Measurements from ENCODE around the gene DNASE2B.

DNASE2B gene

DNA sequence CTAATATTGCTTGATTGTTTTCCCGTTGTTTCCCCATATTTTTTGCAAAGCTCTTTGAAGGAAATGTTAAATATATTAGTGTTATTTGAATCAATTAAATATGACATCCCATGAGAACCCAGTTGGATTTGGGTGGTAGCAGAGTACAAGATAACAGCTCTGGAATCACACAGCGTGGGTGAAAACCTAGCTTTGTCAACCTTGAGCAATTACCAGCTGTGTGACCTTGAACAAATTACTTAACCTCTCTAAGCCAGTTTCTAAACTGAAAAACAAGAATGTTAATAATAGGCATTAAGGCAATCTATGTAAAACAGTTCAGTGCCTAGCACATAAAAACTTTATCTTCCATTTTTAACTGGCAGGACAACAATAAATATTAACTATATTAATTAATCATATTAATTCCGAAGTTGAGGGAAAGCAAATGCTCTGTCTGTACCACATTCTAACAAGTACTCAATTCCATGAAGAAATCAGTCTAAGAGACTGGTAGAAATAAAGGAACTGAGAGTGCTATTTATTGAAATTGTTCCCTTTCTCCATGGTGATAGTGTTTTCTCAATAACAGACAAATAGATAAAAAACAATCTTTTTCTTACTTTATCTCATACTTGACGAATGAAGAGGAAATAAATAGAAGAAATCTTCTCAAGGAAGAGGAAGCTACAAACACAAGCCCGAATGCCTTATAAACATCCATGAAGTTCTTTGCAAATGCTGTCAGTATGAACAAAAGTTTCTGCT is 27.0 kb downstream of the DNASE2B start:
- Histone ChIP-seq H3K27me3 (ENCODE audit: control insufficient read depth in 1 of 2, insufficient read depth in 2 of 2, low read length in 2 of 2) (no peaks in the 10 kb centered on the region), H3K4me3 (ENCODE audit: low read depth in 1 of 2, low read length in 2 of 2) (no peak overlapping the region), H3K27ac (ENCODE audit: low read depth, low read length) (no peak overlapping the region), H3K36me3 (ENCODE audit: insufficient read depth, low read length) (no peaks in the 10 kb centered on the region), H3K9me3 (ENCODE audit: low read length) (no peaks in the 10 kb centered on the region), H3K4me1 (ENCODE audit: insufficient read depth, low read length) (no peaks in the 10 kb centered on the region), H3K9ac (ENCODE audit: low read length) (no peak overlapping the region)

DNA sequence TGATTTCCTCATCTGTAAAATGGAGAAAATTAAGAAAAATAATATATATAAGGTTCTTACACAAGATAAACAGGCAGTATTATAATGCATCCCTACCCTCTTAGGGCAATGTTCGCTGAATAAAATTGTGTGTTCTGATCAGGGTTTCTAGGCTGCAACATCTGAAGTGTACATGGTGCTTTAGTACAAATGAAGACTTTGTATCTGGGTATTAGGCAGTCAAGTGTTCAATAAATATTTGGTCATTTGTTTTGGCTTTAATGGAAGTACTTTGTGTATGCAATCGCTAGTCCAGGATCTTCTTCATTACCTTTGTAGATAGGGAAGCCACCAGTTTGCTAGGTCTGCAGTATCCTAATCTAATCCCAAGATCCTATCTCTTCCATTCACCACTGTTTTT is 28.1 kb downstream of the DNASE2B start:
- no peak overlapping the region for H3K27ac ChIP-seq (ENCODE audit: low read depth, low read length)
- H3K27me3 ChIP-seq (ENCODE audit: control insufficient read depth in 1 of 2, insufficient read depth in 2 of 2, low read length in 2 of 2) = no peaks in the 10 kb centered on the region
- H3K9ac ChIP-seq (ENCODE audit: low read length) = no peak overlapping the region
- no peaks in the 10 kb centered on the region for H3K9me3 ChIP-seq (ENCODE audit: low read length)
- H3K4me1 ChIP-seq (ENCODE audit: insufficient read depth, low read length) = no peaks in the 10 kb centered on the region
- H3K36me3 ChIP-seq (ENCODE audit: insufficient read depth, low read length) = no peaks in the 10 kb centered on the region
- no peak overlapping the region for H3K4me3 ChIP-seq (ENCODE audit: low read depth in 1 of 2, low read length in 2 of 2)

GRCh38 chr1:84427250-84428188 is 29.2 kb downstream of the DNASE2B start:
- Histone ChIP-seq H3K4me3 (ENCODE audit: low read depth in 1 of 2, low read length in 2 of 2) (no peak overlapping the region), H3K9me3 (ENCODE audit: low read length) (no peaks in the 10 kb centered on the region), H3K4me1 (ENCODE audit: insufficient read depth, low read length) (no peaks in the 10 kb centered on the region), H3K27ac (ENCODE audit: low read depth, low read length) (no peak overlapping the region), H3K36me3 (ENCODE audit: insufficient read depth, low read length) (no peaks in the 10 kb centered on the region), H3K9ac (ENCODE audit: low read length) (no peak overlapping the region), H3K27me3 (ENCODE audit: control insufficient read depth in 1 of 2, insufficient read depth in 2 of 2, low read length in 2 of 2) (no peaks in the 10 kb centered on the region)

GRCh38 chr1:84428235-84428634 is 30.0 kb downstream of the DNASE2B start:
- no peak overlapping the region for H3K9ac ChIP-seq (ENCODE audit: low read length)
- no peaks in the 10 kb centered on the region for H3K27me3 ChIP-seq (ENCODE audit: control insufficient read depth in 1 of 2, insufficient read depth in 2 of 2, low read length in 2 of 2)
- no peak overlapping the region for H3K4me3 ChIP-seq (ENCODE audit: low read depth in 1 of 2, low read length in 2 of 2)
- no peaks in the 10 kb centered on the region for H3K4me1 ChIP-seq (ENCODE audit: insufficient read depth, low read length)
- H3K9me3 ChIP-seq (ENCODE audit: low read length) = no peaks in the 10 kb centered on the region
- H3K36me3 ChIP-seq (ENCODE audit: insufficient read depth, low read length) = no peaks in the 10 kb centered on the region
- no peak overlapping the region for H3K27ac ChIP-seq (ENCODE audit: low read depth, low read length)

DNA sequence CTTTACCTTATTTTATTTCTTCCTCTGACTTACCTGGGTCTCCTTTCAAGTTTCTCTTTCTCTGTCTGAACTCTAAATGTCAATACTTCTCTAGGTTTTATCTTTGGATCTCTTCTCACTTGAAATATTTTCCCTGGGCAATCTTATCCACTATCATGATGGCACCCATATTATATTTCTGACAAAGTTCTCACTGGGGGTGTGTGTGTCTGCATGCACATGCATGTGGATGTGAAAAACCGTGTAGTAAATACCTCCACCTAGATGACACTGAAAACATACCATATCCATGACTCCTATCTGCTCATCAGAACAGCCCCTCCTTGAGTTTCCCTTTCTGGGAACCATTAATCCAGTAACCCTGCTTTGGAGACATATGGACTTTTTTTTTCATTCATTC is 30.9 kb downstream of the DNASE2B start:
- H3K9ac ChIP-seq (ENCODE audit: low read length) = no peak overlapping the region
- no peak overlapping the region for H3K27ac ChIP-seq (ENCODE audit: low read depth, low read length)
- H3K4me1 ChIP-seq (ENCODE audit: insufficient read depth, low read length) = no peaks in the 10 kb centered on the region
- no peaks in the 10 kb centered on the region for H3K9me3 ChIP-seq (ENCODE audit: low read length)
- no peaks in the 10 kb centered on the region for H3K36me3 ChIP-seq (ENCODE audit: insufficient read depth, low read length)
- no peaks in the 10 kb centered on the region for H3K27me3 ChIP-seq (ENCODE audit: control insufficient read depth in 1 of 2, insufficient read depth in 2 of 2, low read length in 2 of 2)
- H3K4me3 ChIP-seq (ENCODE audit: low read depth in 1 of 2, low read length in 2 of 2) = no peak overlapping the region

DNA sequence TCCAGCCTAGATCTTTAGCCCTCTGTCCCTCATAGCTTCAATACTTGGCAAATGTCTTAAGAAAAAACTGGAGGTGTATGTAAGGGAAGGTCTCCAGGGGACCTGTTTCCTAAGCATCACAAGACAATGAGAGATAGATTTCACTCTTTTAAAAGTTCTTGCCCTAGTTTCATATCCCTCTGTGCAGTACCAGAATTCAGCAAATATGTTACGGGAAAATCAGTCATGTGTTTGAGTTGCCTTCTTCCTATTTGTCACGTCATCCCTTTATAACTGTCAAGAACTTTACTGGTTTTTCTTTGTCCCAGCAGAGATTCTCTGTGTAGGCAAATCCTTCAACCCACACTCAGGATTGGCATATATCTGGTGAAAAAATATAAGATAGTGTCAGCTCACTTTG is 32.3 kb downstream of the DNASE2B start:
- no peak overlapping the region for H3K4me3 ChIP-seq (ENCODE audit: low read depth in 1 of 2, low read length in 2 of 2)
- no peaks in the 10 kb centered on the region for H3K4me1 ChIP-seq (ENCODE audit: insufficient read depth, low read length)
- no peaks in the 10 kb centered on the region for H3K36me3 ChIP-seq (ENCODE audit: insufficient read depth, low read length)
- no peak overlapping the region for H3K27ac ChIP-seq (ENCODE audit: low read depth, low read length)
- H3K27me3 ChIP-seq (ENCODE audit: control insufficient read depth in 1 of 2, insufficient read depth in 2 of 2, low read length in 2 of 2) = no peaks in the 10 kb centered on the region
- no peaks in the 10 kb centered on the region for H3K9me3 ChIP-seq (ENCODE audit: low read length)
- no peak overlapping the region for H3K9ac ChIP-seq (ENCODE audit: low read length)

DNA sequence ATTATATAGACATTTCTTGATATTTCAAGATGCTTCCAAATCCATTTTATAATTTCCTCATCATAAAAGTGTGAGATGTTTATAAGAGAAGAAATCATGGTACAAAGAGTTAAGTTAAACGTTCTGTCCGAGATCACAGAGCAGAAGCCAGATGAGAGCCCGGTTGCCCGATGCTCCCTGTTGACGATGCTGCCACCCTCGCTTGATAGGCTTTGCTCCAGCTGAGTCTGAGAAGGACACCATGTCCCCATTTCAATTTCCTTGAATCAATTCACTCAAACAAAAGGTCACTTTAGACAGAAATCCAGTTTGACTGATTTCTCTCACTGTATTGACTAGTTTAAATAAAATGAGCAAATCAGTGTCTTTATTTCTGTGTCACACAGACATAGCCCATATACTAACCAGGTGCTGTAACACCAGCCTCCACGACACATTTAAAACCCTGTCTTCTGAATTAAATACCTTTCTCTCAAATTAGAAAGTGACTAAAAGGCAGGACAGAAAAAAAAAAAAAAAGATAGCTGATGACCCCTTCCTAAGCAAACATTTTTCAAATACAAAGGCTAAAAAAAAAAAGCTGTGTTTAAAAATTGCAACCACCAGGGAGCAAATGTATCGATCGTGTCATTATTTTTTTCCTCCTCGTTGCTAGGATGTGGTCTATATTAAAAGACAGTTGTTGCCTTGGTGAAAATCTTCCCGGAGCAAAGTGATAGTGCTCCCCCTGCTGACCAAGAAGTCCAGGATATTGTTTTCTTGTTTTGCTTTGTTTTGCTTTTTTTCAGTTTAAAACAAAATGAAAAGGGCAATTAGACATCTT is 35.2 kb downstream of the DNASE2B start:
- H3K4me1 ChIP-seq (ENCODE audit: insufficient read depth, low read length) = no peaks in the 10 kb centered on the region
- H3K27me3 ChIP-seq (ENCODE audit: control insufficient read depth in 1 of 2, insufficient read depth in 2 of 2, low read length in 2 of 2) = no peaks in the 10 kb centered on the region
- no peaks in the 10 kb centered on the region for H3K9me3 ChIP-seq (ENCODE audit: low read length)
- no peaks in the 10 kb centered on the region for H3K36me3 ChIP-seq (ENCODE audit: insufficient read depth, low read length)
- peak overlapping the region in 1 of 2 donors; percentile 34 for H3K4me3 ChIP-seq (ENCODE audit: low read depth in 1 of 2, low read length in 2 of 2)
- H3K27ac ChIP-seq (ENCODE audit: low read depth, low read length) = no peak overlapping the region
- no peak overlapping the region for H3K9ac ChIP-seq (ENCODE audit: low read length)

GRCh38 chr1:84434081-84434769 is 35.9 kb downstream of the DNASE2B start:
- Histone ChIP-seq H3K9ac (ENCODE audit: low read length) (no peak overlapping the region), H3K36me3 (ENCODE audit: insufficient read depth, low read length) (no peaks in the 10 kb centered on the region), H3K27ac (ENCODE audit: low read depth, low read length) (no peak overlapping the region), H3K9me3 (ENCODE audit: low read length) (no peaks in the 10 kb centered on the region), H3K4me3 (ENCODE audit: low read depth in 1 of 2, low read length in 2 of 2) (no peak overlapping the region), H3K27me3 (ENCODE audit: control insufficient read depth in 1 of 2, insufficient read depth in 2 of 2, low read length in 2 of 2) (no peaks in the 10 kb centered on the region), H3K4me1 (ENCODE audit: insufficient read depth, low read length) (no peaks in the 10 kb centered on the region)

DNA sequence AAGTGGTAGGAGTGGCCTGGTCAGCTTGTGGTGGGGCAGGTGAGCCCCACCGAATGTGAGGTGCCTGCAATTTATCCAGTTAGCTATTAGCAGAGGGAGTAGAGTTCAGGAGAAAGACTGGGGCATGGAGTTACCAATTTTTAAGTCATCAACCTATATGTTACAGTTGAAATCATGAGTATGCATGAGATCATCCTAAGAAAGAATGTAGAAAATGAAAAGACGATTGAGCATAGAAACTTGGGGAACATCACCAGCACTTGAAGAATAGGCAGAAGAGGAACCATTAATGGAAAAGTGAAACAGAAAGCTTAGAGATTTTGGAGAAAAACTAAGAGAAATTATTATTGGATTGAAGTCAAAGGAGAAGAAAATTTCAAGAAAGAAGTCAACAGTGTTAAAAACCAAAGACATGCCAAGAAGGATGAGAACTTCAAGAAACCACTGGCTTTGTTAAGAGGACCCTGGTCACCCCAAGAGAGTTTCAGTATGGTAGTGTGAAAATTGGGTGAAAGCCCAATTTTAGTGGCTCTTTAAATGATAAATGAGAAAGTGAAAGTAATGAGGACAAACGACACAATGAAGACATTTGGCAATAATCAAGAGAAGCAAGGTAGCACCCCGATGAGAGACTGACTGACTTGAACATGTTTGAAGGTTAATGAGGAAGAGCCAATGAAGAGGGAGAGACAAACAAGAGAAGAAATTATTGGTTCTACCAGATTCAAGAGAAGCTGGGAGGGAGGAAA is 36.7 kb downstream of the DNASE2B start:
- Histone ChIP-seq H3K9ac (ENCODE audit: low read length) (no peak overlapping the region), H3K9me3 (ENCODE audit: low read length) (no peaks in the 10 kb centered on the region), H3K4me3 (ENCODE audit: low read depth in 1 of 2, low read length in 2 of 2) (no peak overlapping the region), H3K27ac (ENCODE audit: low read depth, low read length) (no peak overlapping the region), H3K27me3 (ENCODE audit: control insufficient read depth in 1 of 2, insufficient read depth in 2 of 2, low read length in 2 of 2) (no peaks in the 10 kb centered on the region), H3K36me3 (ENCODE audit: insufficient read depth, low read length) (no peaks in the 10 kb centered on the region), H3K4me1 (ENCODE audit: insufficient read depth, low read length) (no peaks in the 10 kb centered on the region)

GRCh38 chr1:84436876-84437655 is 38.8 kb downstream of the DNASE2B start:
- Histone ChIP-seq H3K9me3 (ENCODE audit: low read length) (no peaks in the 10 kb centered on the region), H3K9ac (ENCODE audit: low read length) (no peak overlapping the region), H3K27me3 (ENCODE audit: control insufficient read depth in 1 of 2, insufficient read depth in 2 of 2, low read length in 2 of 2) (no peaks in the 10 kb centered on the region), H3K4me3 (ENCODE audit: low read depth in 1 of 2, low read length in 2 of 2) (no peak overlapping the region), H3K4me1 (ENCODE audit: insufficient read depth, low read length) (no peaks in the 10 kb centered on the region), H3K27ac (ENCODE audit: low read depth, low read length) (no peak overlapping the region), H3K36me3 (ENCODE audit: insufficient read depth, low read length) (no peaks in the 10 kb centered on the region)

Measured in muscle layer of colon (tissue), 2 donors.